Measurements from ENCODE around the gene BTBD19. TPM values are rescaled to one million over a fixed set of nuclear protein-coding genes. Genes with fewer than 3 reads are reported as not detected.

The BTBD19 gene
- total and polyA plus RNA-seq, 2 of the 8 experiments (the other 6 are each of a cell fraction or from before 2014, with no cell fraction given): 1.1 TPM

DNA sequence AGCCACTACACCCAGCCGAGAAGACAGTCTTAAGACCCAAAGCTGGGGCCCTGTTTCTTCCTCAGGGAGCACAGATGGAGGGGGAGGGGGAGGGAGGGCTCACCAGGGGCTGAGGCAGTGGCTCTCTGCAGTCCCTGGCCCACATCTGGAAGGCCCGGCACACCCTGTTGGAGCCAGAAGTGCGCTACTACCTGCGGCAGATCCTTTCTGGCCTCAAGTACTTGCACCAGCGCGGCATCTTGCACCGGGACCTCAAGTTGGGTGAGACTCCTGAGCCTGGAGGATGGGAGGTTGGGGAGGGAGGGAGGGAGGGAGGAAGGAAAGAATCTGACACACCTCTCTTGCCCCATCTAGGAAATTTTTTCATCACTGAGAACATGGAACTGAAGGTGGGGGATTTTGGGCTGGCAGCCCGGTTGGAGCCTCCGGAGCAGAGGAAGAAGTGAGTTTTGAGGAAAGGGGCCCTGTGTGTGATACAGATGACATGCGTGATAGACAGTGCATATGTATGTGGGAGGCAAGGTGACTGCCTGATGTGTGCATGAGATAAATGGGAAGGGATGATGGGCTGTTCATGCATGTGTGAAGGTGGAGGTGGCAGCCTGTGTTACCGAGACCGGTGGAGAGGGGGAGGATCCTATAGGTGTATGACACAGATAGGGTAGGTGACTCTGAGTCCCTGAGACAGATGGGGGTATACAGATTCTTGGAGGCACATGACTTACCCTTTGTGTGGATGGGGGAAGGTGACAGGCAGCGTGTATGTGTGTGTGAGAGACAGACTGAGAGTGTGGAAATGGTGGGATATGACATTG lies 6.6 kb upstream of the BTBD19 start (continued):
- TF ChIP-seq RBBP5 (IDR thresholded peaks at IDR 0.05; ENCODE audit: borderline replicate concordance, low read depth, low read length) (no peak), NRF1 (IDR thresholded peaks at IDR 0.05; ENCODE audit: low read depth, low read length) (no peak), ZNF274 (IDR thresholded peaks at IDR 0.05; ENCODE audit: borderline replicate concordance, extremely low read depth, low read length) (no peak), POLR2AphosphoS5 (IDR thresholded peaks at IDR 0.05; ENCODE audit: low read depth, low read length) (no peak), RNF2 (IDR thresholded peaks at IDR 0.05; ENCODE audit: borderline replicate concordance, low read depth, low read length, missing control alignments, poor library complexity, severe bottlenecking) (no peak), EP300 (IDR thresholded peaks at IDR 0.05; ENCODE audit: borderline replicate concordance in 1 of 2, low read depth in 2 of 2, low read length in 2 of 2) (no peak), ASH2L (IDR thresholded peaks at IDR 0.05; ENCODE audit: low read length) (no peak), SUZ12 (IDR thresholded peaks at IDR 0.05; ENCODE audit: low read length) (no peak)

Data from H1 (cell line).